CD4-positive, alpha-beta T cell treated with Interleukin-21 for 1 hour (primary cell): Measurements from ENCODE around the gene CCK.

Experiments used
- DNase-seq: peaks from one replicate; pipeline ENCODE4 v3.0.0-alpha.2; 2020

Gene CCK

GRCh38 chr3:42265059-42265991 is 660 bp downstream of the CCK start:
- DNase-seq = no peak

- no peak for DNase-seq
Observed at GRCh38 chr3:42264399-42265058, 1.5 kb downstream of the CCK start.

- DNase-seq = no peak
Observed at GRCh38 chr3:42263354-42264346, 2.3 kb downstream of the CCK start.

- no peak for DNase-seq
Observed at GRCh38 chr3:42262525-42262924, 3.5 kb downstream of the CCK start.

GRCh38 chr3:42257007-42257406 is 9.0 kb downstream of the CCK start:
- DNase-seq = no peak

GRCh38 chr3:42256135-42256819 is 9.7 kb downstream of the CCK start:
- DNase-seq = no peak

GRCh38 chr3:42254566-42254965 is 11.4 kb downstream of the CCK start:
- no peak for DNase-seq

- no peak for DNase-seq
Observed at GRCh38 chr3:42250761-42251160, 15.2 kb downstream of the CCK start.

- DNase-seq = peak; percentile 66
Observed at GRCh38 chr3:42247576-42248027, 18.4 kb downstream of the CCK start.

- DNase-seq = no peak
Observed at GRCh38 chr3:42246091-42246490, 19.9 kb downstream of the CCK start.

GRCh38 chr3:42236611-42237010 is 29.4 kb downstream of the CCK start:
- no peak for DNase-seq

- DNase-seq = no peak
Observed at GRCh38 chr3:42235532-42235931, 30.5 kb downstream of the CCK start.

GRCh38 chr3:42230860-42231259 is 35.1 kb downstream of the CCK start:
- no peak for DNase-seq

- no peak for DNase-seq
Observed at GRCh38 chr3:42229942-42230688, 35.9 kb downstream of the CCK start.

GRCh38 chr3:42229266-42229941 is 36.6 kb downstream of the CCK start:
- DNase-seq = no peak

- peak; percentile 8 for DNase-seq
Observed at GRCh38 chr3:42228796-42229195, 37.2 kb downstream of the CCK start.

- no peak for DNase-seq
Observed at GRCh38 chr3:42226470-42227425, 39.2 kb downstream of the CCK start.

- DNase-seq = no peak
Observed at GRCh38 chr3:42225486-42226363, 40.3 kb downstream of the CCK start.
